H1 (cell line): ENCODE measurements around the gene STXBP2. TPM values are rescaled to one million over a fixed set of nuclear protein-coding genes. Genes with fewer than 3 reads are reported as not detected.

Experiments used
- CTCF ChIA-PET: fragments of 300-600 bp; sonication (Branson Sonifier 250); formaldehyde crosslinking; loops from one replicate; lab custom pipeline; 2021; ENCODE audit not compliant: partially characterized antibody; lab: Charles Lee
- POLR2A ChIA-PET: fragments of 300-600 bp; sonication (Branson Sonifier 250); formaldehyde crosslinking; loops from one replicate; lab custom pipeline; 2021; ENCODE audit warnings: inconsistent platforms; ENCODE audit not compliant: partially characterized antibody; lab: Charles Lee
- DNase-seq, 2 experiments: peaks; one replicate each; pipeline versions ENCODE4 v3.0.0 to v3.0.0-alpha.2; 2010 to 2022; ENCODE audit warnings: low spot score in 2 of 2, low read depth in 1 of 2, mixed read lengths in 1 of 2
- FAIRE-seq: peaks from 2 replicates; lab custom pipeline; 2011; peaks lifted over from hg19 to GRCh38; lab: Jason Lieb, UNC
- H2AFZ ChIP-seq: 2 replicates; pipeline ENCODE4 v1.8.1; 2012; ENCODE audit warnings: low read length, inconsistent platforms
- H2AK5ac ChIP-seq: 2 replicates; pipeline ENCODE4 v1.6.1; 2013; ENCODE audit warnings: low read depth, low read length
- H2BK120ac ChIP-seq: replicated peaks from 2 replicates; pipeline ENCODE3; 2013; ENCODE audit warnings: low read depth, low read length, inconsistent platforms
- H2BK12ac ChIP-seq: 2 replicates; pipeline ENCODE4 v1.6.1; 2013; ENCODE audit warnings: low read depth, low read length
- H2BK15ac ChIP-seq: 2 replicates; pipeline ENCODE4 v1.6.1; 2013; ENCODE audit warnings: low read length
- H2BK20ac ChIP-seq: 2 replicates; pipeline ENCODE4 v1.6.1; 2013; ENCODE audit warnings: low read length
- H2BK5ac ChIP-seq: 2 replicates; pipeline ENCODE4 v1.6.1; 2013; ENCODE audit warnings: low read depth, low read length
- H3K14ac ChIP-seq: 2 replicates; pipeline ENCODE4 v1.6.1; 2013; ENCODE audit warnings: inconsistent platforms; ENCODE audit not compliant: insufficient read length
- H3K18ac ChIP-seq: 2 replicates; pipeline ENCODE4 v1.6.1; 2013; ENCODE audit warnings: low read length; ENCODE audit errors: extremely low read depth
- H3K23ac ChIP-seq: 2 replicates; pipeline ENCODE4 v1.6.1; 2013; ENCODE audit warnings: inconsistent platforms; ENCODE audit not compliant: insufficient read length
- H3K23me2 ChIP-seq: 2 replicates; pipeline ENCODE4 v1.6.1; 2013; ENCODE audit warnings: low read depth, low read length
- H3K27ac ChIP-seq: 2 replicates; pipeline ENCODE4 v1.6.1; 2011; ENCODE audit warnings: low read depth, low read length, inconsistent platforms
- H3K27me3 ChIP-seq, 4 experiments: replicated peaks in 1 of 4; 1 replicate in 1 of 4; 2 replicates in 3 of 4; pipeline versions ENCODE4 v1.6.1 to v1.8.1; 2011 to 2013; ENCODE audit warnings: low read length in 3 of 4, mild to moderate bottlenecking in 3 of 4, inconsistent platforms in 2 of 4, mixed read lengths in 2 of 4, moderate library complexity in 1 of 4; ENCODE audit not compliant: control insufficient read depth in 3 of 4, insufficient read depth in 3 of 4; ENCODE audit errors: extremely low read depth in 1 of 4
- H3K36me3 ChIP-seq, 4 experiments: 2 replicates each; pipeline versions ENCODE4 v1.6.1 to v1.8.1; 2011 to 2013; ENCODE audit warnings: mild to moderate bottlenecking in 4 of 4, low read length in 3 of 4, moderate library complexity in 2 of 4, control low read depth in 1 of 4, inconsistent platforms in 1 of 4; ENCODE audit not compliant: insufficient read depth in 4 of 4, control insufficient read depth in 2 of 4
- H3K4ac ChIP-seq: replicated peaks from 2 replicates; pipeline ENCODE3; 2013; ENCODE audit warnings: low read length, low read depth, mixed read lengths, inconsistent platforms; ENCODE audit not compliant: insufficient read length
- H3K4me1 ChIP-seq, 4 experiments: replicated peaks in 1 of 4; 1 replicate in 1 of 4; 2 replicates in 3 of 4; pipeline versions ENCODE4 v1.6.1 to v1.8.1; 2011 to 2013; ENCODE audit warnings: low read length in 3 of 4, inconsistent platforms in 2 of 4, mixed read lengths in 1 of 4; ENCODE audit not compliant: insufficient read depth in 4 of 4, control insufficient read depth in 3 of 4
- H3K4me2 ChIP-seq, 2 experiments: 2 replicates each; pipeline versions ENCODE4 v1.6.1 to v1.8.1; 2011 to 2013; ENCODE audit warnings: low read depth in 2 of 2, low read length in 2 of 2, control low read depth in 1 of 2, inconsistent platforms in 1 of 2, mild to moderate bottlenecking in 1 of 2; ENCODE audit not compliant: insufficient read depth in 1 of 2
- H3K4me3 ChIP-seq, 4 experiments: fragments of 200-600, 300-600 bp in 1 of 4; sonication (generic), shearing (Covaris generic), sonication (Bioruptor Twin) in 1 of 4; 2 replicates each; pipeline versions ENCODE4 v1.5.1 to v1.8.1; 2011 to 2016; ENCODE audit warnings: low read length in 4 of 4, low read depth in 3 of 4, control low read depth in 2 of 4, inconsistent platforms in 2 of 4, mild to moderate bottlenecking in 2 of 4, mixed read lengths in 1 of 4, moderate library complexity in 1 of 4; ENCODE audit not compliant: insufficient read depth in 2 of 4; ENCODE audit errors: extremely low read depth in 1 of 4
- H3K56ac ChIP-seq: replicated peaks from 2 replicates; pipeline ENCODE3; 2013; ENCODE audit warnings: low read depth, mild to moderate bottlenecking, mixed read lengths, low read length, inconsistent platforms; ENCODE audit not compliant: insufficient read length
- H3K79me1 ChIP-seq: 2 replicates; pipeline ENCODE4 v1.6.1; 2013; ENCODE audit warnings: low read depth, low read length, control low read depth
- H3K79me2 ChIP-seq, 2 experiments: 2 replicates each; pipeline versions ENCODE4 v1.6.1 to v1.8.1; 2012 to 2013; ENCODE audit warnings: low read length in 2 of 2, mild to moderate bottlenecking in 2 of 2, inconsistent platforms in 1 of 2; ENCODE audit not compliant: insufficient read depth in 2 of 2, control insufficient read depth in 1 of 2
- H3K9ac ChIP-seq, 4 experiments: replicated peaks in 1 of 4; 1 replicate in 1 of 4; 2 replicates in 3 of 4; pipeline versions ENCODE4 v1.6.1 to v1.8.1; 2011 to 2013; ENCODE audit warnings: low read depth in 3 of 4, low read length in 3 of 4, control low read depth in 2 of 4, mild to moderate bottlenecking in 2 of 4, moderate library complexity in 2 of 4, inconsistent platforms in 1 of 4; ENCODE audit errors: extremely low read depth in 1 of 4
- H3K9me3 ChIP-seq, 2 experiments: 2 replicates each; pipeline versions ENCODE4 v1.6.1 to v1.8.1; 2012 to 2013; ENCODE audit warnings: mild to moderate bottlenecking in 2 of 2, moderate library complexity in 2 of 2, control low read depth in 1 of 2, inconsistent platforms in 1 of 2, low read depth in 1 of 2, low read length in 1 of 2, mixed read lengths in 1 of 2; ENCODE audit not compliant: insufficient read depth in 2 of 2
- H4K20me1 ChIP-seq, 2 experiments: replicated peaks in 1 of 2; 2 replicates each; pipeline versions ENCODE3 to v1.8.1; 2011 to 2013; ENCODE audit warnings: inconsistent platforms in 2 of 2, low read length in 2 of 2, mild to moderate bottlenecking in 1 of 2; ENCODE audit not compliant: insufficient read depth in 2 of 2, control insufficient read depth in 1 of 2
- H4K5ac ChIP-seq: 2 replicates; pipeline ENCODE4 v1.6.1; 2013; ENCODE audit warnings: low read length, low read depth, mixed read lengths, inconsistent platforms; ENCODE audit not compliant: insufficient read length
- H4K8ac ChIP-seq: 2 replicates; pipeline ENCODE4 v1.8.0; 2013; ENCODE audit warnings: mild to moderate bottlenecking, moderate library complexity, low read length, inconsistent platforms; ENCODE audit not compliant: insufficient read depth; ENCODE audit errors: extremely low read depth
- H4K91ac ChIP-seq: replicated peaks from 2 replicates; pipeline ENCODE3; 2013; ENCODE audit warnings: low read length, mixed read lengths, inconsistent platforms; ENCODE audit not compliant: insufficient read length
- ASH2L ChIP-seq: fragments of 200-600, 300-600 bp; sonication (generic); IDR thresholded peaks from one replicate; pipeline ENCODE4 v1.7.1; 2017; ENCODE audit warnings: low read length
- BACH1 ChIP-seq: IDR thresholded peaks from 2 replicates; pipeline ENCODE4 v1.6.1; 2012; ENCODE audit warnings: low read length, improper control_type of control experiment
- CHD1 ChIP-seq: IDR thresholded peaks from 2 replicates; pipeline ENCODE4 v1.6.1; 2012; ENCODE audit warnings: low read depth, low read length, improper control_type of control experiment
- CTBP2 ChIP-seq: IDR thresholded peaks from 2 replicates; pipeline ENCODE4 v1.7.0; 2011; ENCODE audit warnings: borderline replicate concordance, mild to moderate bottlenecking, moderate library complexity, mixed read lengths, low read length; ENCODE audit not compliant: insufficient read depth, insufficient read length
- E2F6 ChIP-seq: IDR thresholded peaks from 2 replicates; pipeline ENCODE4 v1.6.1; 2012; ENCODE audit warnings: inconsistent platforms
- KDM1A ChIP-seq: fragments of 200-600, 300-600 bp; sonication (generic); IDR thresholded peaks from 2 replicates; pipeline ENCODE4 v1.7.1; 2016; ENCODE audit warnings: mild to moderate bottlenecking, low read length, borderline replicate concordance
- KDM4A ChIP-seq: IDR thresholded peaks from one replicate; pipeline ENCODE4 v1.7.1; 2012; ENCODE audit warnings: low read depth, mild to moderate bottlenecking, moderate library complexity, low read length, inconsistent platforms; ENCODE audit not compliant: severe bottlenecking
- KDM5A ChIP-seq: fragments of 200-600 bp; IDR thresholded peaks from 2 replicates; pipeline ENCODE4 v1.7.1; 2012; ENCODE audit warnings: mild to moderate bottlenecking, low read length, inconsistent platforms, mixed read lengths
- NANOG ChIP-seq: IDR thresholded peaks from 2 replicates; pipeline ENCODE4 v1.6.1; 2011; ENCODE audit warnings: low read length, low read depth, mild to moderate bottlenecking, inconsistent platforms; ENCODE audit not compliant: insufficient read depth, poor library complexity, severe bottlenecking
- RAD21 ChIP-seq, 2 experiments: IDR thresholded peaks in 1 of 2; conservative IDR thresholded peaks in 1 of 2; 2 replicates each; pipeline ENCODE4 v1.6.1; 2011; ENCODE audit warnings: low read depth in 2 of 2, low read length in 2 of 2, improper control_type of control experiment in 1 of 2, inconsistent platforms in 1 of 2, mild to moderate bottlenecking in 1 of 2, moderate library complexity in 1 of 2
- SIN3A ChIP-seq, 2 experiments: IDR thresholded peaks in 1 of 2; conservative IDR thresholded peaks in 1 of 2; 2 replicates each; pipeline ENCODE4 v1.6.1; 2011 to 2012; ENCODE audit warnings: low read length in 2 of 2, improper control_type of control experiment in 1 of 2, low read depth in 1 of 2, mild to moderate bottlenecking in 1 of 2
- SP2 ChIP-seq: IDR thresholded peaks from 2 replicates; pipeline ENCODE4 v1.6.1; 2012; ENCODE audit warnings: mild to moderate bottlenecking, low read length, inconsistent platforms
- polyA plus RNA-seq, 7 experiments: library from polyadenylated mRNA; depleted of rRNA in 3 of 7; stranded (reverse) in 5 of 7; unstranded in 2 of 7; fragments of >200 nt in 5 of 7; fragments of 200-250 nt in 2 of 7; gene quantifications; 1 replicate in 5 of 7; 2 replicates in 1 of 7; 4 replicates in 1 of 7; pipeline versions ENCODE4 v1.2.1 to v1.2.3, GENCODE V29; 2011 to 2013; ENCODE audit warnings: missing spikeins in 2 of 7, mixed read lengths in 2 of 7
- total RNA-seq: library from RNA; stranded (reverse); fragmentation: NEBNext Ultra II Directional; extraction: Animal tissue kit (Norgen Biotek cat#: 25700); gene quantifications from 2 replicates; pipeline ENCODE4 v1.2.1, GENCODE V29; 2021
- TF ChIP-seq, protein P1 (sequence below): IDR thresholded peaks from 2 replicates; pipeline ENCODE4 v1.6.1; 2011; ENCODE audit warnings: low read length, improper control_type of control experiment

STXBP2 gene
- total and polyA plus RNA-seq, 2 of the 8 experiments (the other 6 are each of a cell fraction or from before 2014, with no cell fraction given) = 52.9 to 53.8 TPM

GRCh38 chr19:7691497-7691896, 54.6 kb downstream of the STXBP2 start:
- no peak overlapping the region for H3K56ac ChIP-seq
- no peak overlapping the region for H3K18ac ChIP-seq
- H2BK12ac ChIP-seq = peak overlapping the region; percentile 50; the same call in 1 of the 2 replicates
- H3K23me2 ChIP-seq = peaks cover 14% of the 10 kb centered on the region
- no peak overlapping the region for H3K23ac ChIP-seq
- no peak overlapping the region; a peak in 1 of 8 replicates for H3K4me3 ChIP-seq
- no peak overlapping the region; the same call in 1 of the 2 replicates for H2BK15ac ChIP-seq
- H3K4ac ChIP-seq = no peak overlapping the region
- no peaks in the 10 kb centered on the region; a peak in 1 of 7 replicates for H3K4me1 ChIP-seq
- H3K79me1 ChIP-seq = no peaks in the 10 kb centered on the region
- ChIA-PET POLR2A (no interaction called here), CTCF (no interaction called here)
- no peak overlapping the region for H4K8ac ChIP-seq
- H4K20me1 ChIP-seq = peaks cover 0 to 4% of the 10 kb centered on the region in 2 experiments
- no peak overlapping the region for H3K27ac ChIP-seq
- no peaks in the 10 kb centered on the region for H3K36me3 ChIP-seq
- H3K14ac ChIP-seq = no peak overlapping the region
- peak overlapping the region; percentile 96; the same call in 1 of the 2 replicates for H2AK5ac ChIP-seq
- no peak overlapping the region for H2BK5ac ChIP-seq
- no peak overlapping the region for H2BK20ac ChIP-seq
- H4K5ac ChIP-seq = no peak overlapping the region
- H2BK120ac ChIP-seq = no peak overlapping the region
- no peak overlapping the region for H3K9ac ChIP-seq
- H4K91ac ChIP-seq = peak overlapping the region; percentile 49
- H3K4me2 ChIP-seq = no peak overlapping the region
- DNase-seq (no peak), FAIRE-seq (no peak)
- H3K9me3 ChIP-seq = no peaks in the 10 kb centered on the region
- TF ChIP-seq ASH2L = no peak
- TF ChIP-seq CTBP2 = no peak
- no peak for TF ChIP-seq CHD1
- no peak for TF ChIP-seq SIN3A (conservative IDR thresholded peaks at IDR 0.05 in 1 of 2, IDR thresholded peaks at IDR 0.05 in 1 of 2; ENCODE audit: low read depth in 1 of 2, low read length in 2 of 2)
- no peak for TF ChIP-seq KDM4A
- TF ChIP-seq E2F6 = no peak
- TF ChIP-seq BACH1 = no peak
- no peak for TF ChIP-seq KDM1A
- TF ChIP-seq KDM5A = no peak
- no peak for TF ChIP-seq NANOG
- no peak for TF ChIP-seq RAD21 (IDR thresholded peaks at IDR 0.05 in 1 of 2, conservative IDR thresholded peaks at IDR 0.05 in 1 of 2; ENCODE audit: low read depth in 2 of 2, low read length in 2 of 2)
- TF ChIP-seq SP2 = no peak
- TF ChIP-seq, protein P1, sequence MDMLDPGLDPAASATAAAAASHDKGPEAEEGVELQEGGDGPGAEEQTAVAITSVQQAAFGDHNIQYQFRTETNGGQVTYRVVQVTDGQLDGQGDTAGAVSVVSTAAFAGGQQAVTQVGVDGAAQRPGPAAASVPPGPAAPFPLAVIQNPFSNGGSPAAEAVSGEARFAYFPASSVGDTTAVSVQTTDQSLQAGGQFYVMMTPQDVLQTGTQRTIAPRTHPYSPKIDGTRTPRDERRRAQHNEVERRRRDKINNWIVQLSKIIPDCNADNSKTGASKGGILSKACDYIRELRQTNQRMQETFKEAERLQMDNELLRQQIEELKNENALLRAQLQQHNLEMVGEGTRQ = no peak
- no peaks in the 10 kb centered on the region; a peak in 2 of 7 replicates for H3K27me3 ChIP-seq
- H2AFZ ChIP-seq = no peak overlapping the region
- no peaks in the 10 kb centered on the region for H3K79me2 ChIP-seq
